Liver (tissue), 9 donors: ENCODE measurements around the gene EIF4G1. TPM values are rescaled to one million over a fixed set of nuclear protein-coding genes. Genes with fewer than 3 reads are reported as not detected.

Experiments
- DNase-seq: peaks from one replicate; pipeline ENCODE4 v3.0.0-alpha.2; 2017; ENCODE audit warnings: low spot score
- H3K27ac ChIP-seq, 2 donors: one replicate each; pipeline ENCODE4 v1.7.0; 2013; ENCODE audit warnings: inconsistent platforms in 2 of 2, low read length in 2 of 2, control low read depth in 1 of 2, low read depth in 1 of 2, mild to moderate bottlenecking in 1 of 2
- H3K27me3 ChIP-seq, 4 donors: one replicate each; pipeline versions ENCODE4 v1.6.1 to v1.7.0; 2013; ENCODE audit warnings: low read length in 3 of 4, inconsistent platforms in 1 of 4, mild to moderate bottlenecking in 1 of 4, moderate library complexity in 1 of 4; ENCODE audit not compliant: control insufficient read depth in 4 of 4, insufficient read depth in 4 of 4
- H3K36me3 ChIP-seq, 4 donors: one replicate each; pipeline versions ENCODE4 v1.6.1 to v1.7.0; 2013; ENCODE audit warnings: low read length in 3 of 4, mild to moderate bottlenecking in 3 of 4, low read depth in 1 of 4, moderate library complexity in 1 of 4; ENCODE audit not compliant: control insufficient read depth in 4 of 4, insufficient read depth in 3 of 4
- H3K4me1 ChIP-seq, 4 donors: one replicate each; pipeline versions ENCODE4 v1.6.1 to v1.7.0; 2013; ENCODE audit warnings: low read length in 3 of 4, mild to moderate bottlenecking in 3 of 4, moderate library complexity in 1 of 4; ENCODE audit not compliant: control insufficient read depth in 4 of 4, insufficient read depth in 4 of 4
- H3K4me3 ChIP-seq, 3 donors: one replicate each; pipeline versions ENCODE4 v1.6.1 to v1.7.0; 2013; ENCODE audit warnings: low read length in 3 of 3, control low read depth in 1 of 3, low read depth in 1 of 3, mild to moderate bottlenecking in 1 of 3
- H3K9ac ChIP-seq, 2 donors: one replicate each; pipeline ENCODE4 v1.7.0; 2013; ENCODE audit warnings: low read length in 2 of 2, mild to moderate bottlenecking in 2 of 2, moderate library complexity in 2 of 2, control low read depth in 1 of 2, low read depth in 1 of 2
- H3K9me3 ChIP-seq, 4 donors: one replicate each; pipeline versions ENCODE4 v1.6.1 to v1.7.0; 2013; ENCODE audit warnings: low read length in 3 of 4; ENCODE audit not compliant: control insufficient read depth in 4 of 4
- CTCF ChIP-seq: fragments of 150-350 bp; IDR thresholded peaks from 2 replicates; pipeline ENCODE4 v1.5.1; 2017; ENCODE audit warnings: improper control_type of control experiment, low read depth, low read length; ENCODE audit not compliant: missing input control
- EGR1 ChIP-seq, 2 donors: IDR thresholded peaks; 2 replicates each; pipeline ENCODE4 v1.6.1; 2016 to 2018; ENCODE audit warnings: antibody characterized with exemption in 2 of 2, low read depth in 2 of 2
- FOXA2 ChIP-seq: IDR thresholded peaks from 2 replicates; pipeline ENCODE4 v1.6.1; 2016; ENCODE audit warnings: antibody characterized with exemption
- GABPA ChIP-seq, 2 donors: IDR thresholded peaks in 1 of 2; conservative IDR thresholded peaks in 1 of 2; 2 replicates each; pipeline ENCODE4 v1.6.1; 2016; ENCODE audit warnings: antibody characterized with exemption in 2 of 2, mild to moderate bottlenecking in 1 of 2, moderate library complexity in 1 of 2
- HNF4A ChIP-seq, 2 donors: conservative IDR thresholded peaks; 2 replicates each; pipeline ENCODE4 v1.6.1; 2016; ENCODE audit warnings: antibody characterized with exemption in 2 of 2, mild to moderate bottlenecking in 2 of 2
- HNF4G ChIP-seq: IDR thresholded peaks from 2 replicates; pipeline ENCODE4 v1.6.1; 2016; ENCODE audit warnings: antibody characterized with exemption
- JUND ChIP-seq, 2 donors: IDR thresholded peaks; 2 replicates each; pipeline ENCODE4 v1.6.1; 2016; ENCODE audit warnings: antibody characterized with exemption in 2 of 2
- NR2F2 ChIP-seq: IDR thresholded peaks from 2 replicates; pipeline ENCODE4 v1.6.1; 2016; ENCODE audit warnings: antibody characterized with exemption
- RAD21 ChIP-seq, 2 donors: IDR thresholded peaks; 2 replicates each; pipeline ENCODE4 v1.6.1; 2016; ENCODE audit warnings: antibody characterized with exemption in 2 of 2, mild to moderate bottlenecking in 2 of 2
- REST ChIP-seq: IDR thresholded peaks from 2 replicates; pipeline ENCODE4 v1.6.1; 2016; ENCODE audit warnings: antibody characterized with exemption, mild to moderate bottlenecking
- RXRA ChIP-seq, 2 donors: IDR thresholded peaks; 2 replicates each; pipeline ENCODE4 v1.6.1; 2017 to 2018; ENCODE audit warnings: antibody characterized with exemption in 2 of 2, mild to moderate bottlenecking in 1 of 2
- SP1 ChIP-seq: IDR thresholded peaks from 2 replicates; pipeline ENCODE4 v1.6.1; 2018; ENCODE audit warnings: antibody characterized with exemption, mild to moderate bottlenecking
- TAF1 ChIP-seq: conservative IDR thresholded peaks from 2 replicates; pipeline ENCODE4 v1.6.1; 2016; ENCODE audit warnings: antibody characterized with exemption, mild to moderate bottlenecking
- YY1 ChIP-seq: IDR thresholded peaks from 2 replicates; pipeline ENCODE4 v1.6.1; 2016; ENCODE audit warnings: antibody characterized with exemption, mild to moderate bottlenecking
- ZBTB33 ChIP-seq: IDR thresholded peaks from 2 replicates; pipeline ENCODE4 v1.6.1; 2016; ENCODE audit warnings: antibody characterized with exemption
- WGBS: extraction: QIAGEN DNeasy Blood & Tissue Kit; methylation state at CpG from one replicate; pipeline ENCODE4 v1.1.7; 2013; 5-methylcytosine and 5-hydroxymethylcytosine counted together
- polyA plus RNA-seq, 2 donors: library from polyadenylated mRNA; stranded (reverse) in 1 of 2; unstranded in 1 of 2; fragments of 200-250 nt in 1 of 2; fragments of >200 nt in 1 of 2; fragmentation: Nextera tagmentation in 1 of 2; extraction: Ambion mirVana in 1 of 2; gene quantifications; one replicate each; pipeline versions ENCODE4 v1.2.1 to v1.2.3, GENCODE V29; 2013 to 2015
- total RNA-seq, 2 donors: library from RNA; depleted of rRNA; stranded (reverse); fragments of >200 nt; gene quantifications; one replicate each; pipeline ENCODE4 v1.2.3, GENCODE V29; 2014
- TF ChIP-seq, protein P1 (sequence below): IDR thresholded peaks from 2 replicates; pipeline ENCODE4 v1.6.1; 2016; ENCODE audit warnings: antibody characterized with exemption
- TF ChIP-seq, protein P2 (sequence below): IDR thresholded peaks from 2 replicates; pipeline ENCODE4 v1.6.1; 2016; ENCODE audit warnings: antibody characterized with exemption
- donor health status: healthy.
- donor health status: healthy.
- donor health status: healthy.
- donor health status: healthy.
- donor health status: healthy.

Gene EIF4G1
- total and polyA plus RNA-seq, 4 donors, result 140 to 329 (median 207) TPM

DNA sequence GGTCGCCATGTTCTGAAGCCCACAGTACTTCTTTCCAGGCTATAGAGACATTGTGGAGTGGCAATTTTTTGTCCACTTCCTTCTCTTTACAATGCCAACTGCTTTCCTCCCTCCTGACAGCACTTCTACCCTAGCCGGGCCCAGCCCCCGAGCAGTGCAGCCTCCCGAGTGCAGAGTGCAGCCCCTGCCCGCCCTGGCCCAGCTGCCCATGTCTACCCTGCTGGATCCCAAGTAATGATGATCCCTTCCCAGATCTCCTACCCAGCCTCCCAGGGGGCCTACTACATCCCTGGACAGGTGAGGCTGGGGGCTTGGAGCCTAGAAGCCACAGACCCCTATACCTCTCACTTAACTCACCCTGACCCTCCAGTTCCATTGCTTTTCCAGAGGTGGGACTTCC, 2.8 kb downstream of the EIF4G1 start:
- Histone ChIP-seq H3K9ac (no peak overlapping the region), H3K4me1 (peaks cover 20 to 63% (median 60%) of the 10 kb centered on the region in 4 donors), H3K36me3 (peaks cover 18 to 38% (median 27%) of the 10 kb centered on the region in 4 donors), H3K4me3 (peak overlapping the region; percentile 88 to 98 (median 96)), H3K9me3 (no peaks in the 10 kb centered on the region), H3K27me3 (no peaks in the 10 kb centered on the region), H3K27ac (no peak overlapping the region)
- TF ChIP-seq NR2F2, result no peak
- TF ChIP-seq ZBTB33, result no peak
- no peak for TF ChIP-seq JUND (IDR thresholded peaks at IDR 0.05)
- TF ChIP-seq HNF4A (conservative IDR thresholded peaks at IDR 0.05), result no peak
- no peak for TF ChIP-seq CTCF
- TF ChIP-seq RAD21 (IDR thresholded peaks at IDR 0.05), result no peak
- TF ChIP-seq SP1, result no peak
- TF ChIP-seq REST, result no peak
- no peak for TF ChIP-seq YY1
- TF ChIP-seq, protein P1, sequence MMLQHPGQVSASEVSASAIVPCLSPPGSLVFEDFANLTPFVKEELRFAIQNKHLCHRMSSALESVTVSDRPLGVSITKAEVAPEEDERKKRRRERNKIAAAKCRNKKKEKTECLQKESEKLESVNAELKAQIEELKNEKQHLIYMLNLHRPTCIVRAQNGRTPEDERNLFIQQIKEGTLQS, result no peak
- TF ChIP-seq GABPA (IDR thresholded peaks at IDR 0.05 in 1 of 2, conservative IDR thresholded peaks at IDR 0.05 in 1 of 2), result no peak
- no peak for TF ChIP-seq TAF1
- no peak for TF ChIP-seq EGR1 (IDR thresholded peaks at IDR 0.05; ENCODE audit: low read depth in 2 of 2)
- WGBS, result 57% methylated on average over 5 of the region's 5 CpGs
- no peak for DNase-seq

GRCh38 chr3:184320104-184320445, 5.7 kb downstream of the EIF4G1 start:
- H3K9ac ChIP-seq, result peak overlapping the region; percentile 52 to 56
- 6% methylated on average over 4 of the region's 4 CpGs for WGBS
- peaks cover 20 to 71% (median 66%) of the 10 kb centered on the region in 4 donors for H3K4me1 ChIP-seq
- peak overlapping the region in 2 of 3 donors; percentile 25 to 34 for H3K4me3 ChIP-seq
- peaks cover 37 to 66% (median 53%) of the 10 kb centered on the region in 4 donors for H3K36me3 ChIP-seq
- peak; percentile 88 for DNase-seq
- H3K27ac ChIP-seq, result peak overlapping the region; percentile 88 to 90
- H3K27me3 ChIP-seq, result no peaks in the 10 kb centered on the region
- no peaks in the 10 kb centered on the region for H3K9me3 ChIP-seq
- TF ChIP-seq REST (no peak), JUND (IDR thresholded peaks at IDR 0.05) (peak; percentile 92 to 97), SP1 (peak; percentile 28), RXRA (IDR thresholded peaks at IDR 0.05) (peak in 1 of 2 donors; percentile 29), YY1 (no peak), HNF4A (conservative IDR thresholded peaks at IDR 0.05) (peak in 1 of 2 donors; percentile 32), CTCF (no peak), FOXA2 (no peak), GABPA (IDR thresholded peaks at IDR 0.05 in 1 of 2, conservative IDR thresholded peaks at IDR 0.05 in 1 of 2) (no peak), NR2F2 (no peak), HNF4G (no peak)
- TF ChIP-seq, protein P2, sequence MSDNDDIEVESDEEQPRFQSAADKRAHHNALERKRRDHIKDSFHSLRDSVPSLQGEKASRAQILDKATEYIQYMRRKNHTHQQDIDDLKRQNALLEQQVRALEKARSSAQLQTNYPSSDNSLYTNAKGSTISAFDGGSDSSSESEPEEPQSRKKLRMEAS, result no peak
- TF ChIP-seq, protein P1, result no peak
